ENCODE measurements around the gene STK32B. TPM values are rescaled to one million over a fixed set of nuclear protein-coding genes. Genes with fewer than 3 reads are reported as not detected.

STK32B gene
- total RNA-seq, 1 donor = 5.3 TPM

DNA sequence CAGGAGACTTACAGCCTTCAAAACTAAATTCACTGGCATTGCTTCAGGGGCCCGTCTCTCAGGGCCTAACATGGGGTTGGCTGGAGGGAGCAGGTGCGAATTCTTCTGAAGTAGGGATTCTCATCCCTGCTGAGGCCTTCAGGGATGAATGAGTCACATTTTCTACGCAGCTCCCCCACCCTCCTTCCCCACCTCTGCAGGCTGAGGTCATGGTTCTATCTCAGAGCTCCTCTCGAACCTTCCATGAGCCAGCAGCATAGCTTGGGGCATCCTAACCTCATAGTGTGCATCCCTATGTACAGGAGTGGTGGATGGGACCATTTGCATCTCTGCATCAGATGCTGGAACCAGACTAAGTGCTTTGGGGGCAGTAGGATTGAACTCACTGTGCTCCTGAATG lies 347.8 kb downstream of the STK32B start:
- H3K4me3 ChIP-seq (ENCODE audit: low read depth, low read length) = no peak overlapping the region
- TF ChIP-seq, protein P1, sequence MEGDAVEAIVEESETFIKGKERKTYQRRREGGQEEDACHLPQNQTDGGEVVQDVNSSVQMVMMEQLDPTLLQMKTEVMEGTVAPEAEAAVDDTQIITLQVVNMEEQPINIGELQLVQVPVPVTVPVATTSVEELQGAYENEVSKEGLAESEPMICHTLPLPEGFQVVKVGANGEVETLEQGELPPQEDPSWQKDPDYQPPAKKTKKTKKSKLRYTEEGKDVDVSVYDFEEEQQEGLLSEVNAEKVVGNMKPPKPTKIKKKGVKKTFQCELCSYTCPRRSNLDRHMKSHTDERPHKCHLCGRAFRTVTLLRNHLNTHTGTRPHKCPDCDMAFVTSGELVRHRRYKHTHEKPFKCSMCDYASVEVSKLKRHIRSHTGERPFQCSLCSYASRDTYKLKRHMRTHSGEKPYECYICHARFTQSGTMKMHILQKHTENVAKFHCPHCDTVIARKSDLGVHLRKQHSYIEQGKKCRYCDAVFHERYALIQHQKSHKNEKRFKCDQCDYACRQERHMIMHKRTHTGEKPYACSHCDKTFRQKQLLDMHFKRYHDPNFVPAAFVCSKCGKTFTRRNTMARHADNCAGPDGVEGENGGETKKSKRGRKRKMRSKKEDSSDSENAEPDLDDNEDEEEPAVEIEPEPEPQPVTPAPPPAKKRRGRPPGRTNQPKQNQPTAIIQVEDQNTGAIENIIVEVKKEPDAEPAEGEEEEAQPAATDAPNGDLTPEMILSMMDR (IDR thresholded peaks at IDR 0.05; ENCODE audit: insufficient read depth, low read length) = no peak
- DNase-seq (ENCODE audit: low read depth) = no peak

DNA sequence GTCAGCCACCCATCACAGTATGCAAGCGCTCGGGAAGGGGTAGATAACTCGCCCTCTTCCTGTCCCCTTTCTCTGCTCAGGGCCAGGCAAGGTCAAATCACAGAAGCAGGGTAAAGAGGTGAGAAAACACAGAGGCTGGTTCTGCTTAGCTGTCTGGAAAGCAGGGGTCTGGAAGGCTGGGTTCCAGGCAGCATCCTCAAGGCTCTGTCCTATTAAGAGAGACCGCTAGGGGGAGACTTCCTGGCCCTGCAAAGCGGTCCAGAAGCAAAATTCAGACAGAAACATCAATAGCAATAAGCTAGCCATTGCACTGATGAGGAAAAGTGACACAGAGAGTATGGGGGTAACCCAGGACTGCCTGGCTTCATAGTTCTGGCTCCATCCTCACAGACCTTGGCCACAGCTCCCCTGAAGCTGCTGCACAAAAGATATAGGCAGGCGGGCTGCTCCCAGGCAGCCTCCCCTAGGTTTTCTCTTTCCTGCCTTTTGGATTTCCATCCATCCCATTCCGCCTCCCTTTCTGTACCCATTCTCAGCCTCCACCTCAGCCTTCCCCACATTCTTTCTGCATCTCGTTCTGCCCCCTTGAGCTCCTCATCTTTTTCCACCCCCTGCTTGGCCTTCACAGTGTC lies 348.6 kb downstream of the STK32B start:
- no peak overlapping the region for H3K4me3 ChIP-seq (ENCODE audit: low read depth, low read length)
- TF ChIP-seq, protein P1 (IDR thresholded peaks at IDR 0.05; ENCODE audit: insufficient read depth, low read length) = peak; percentile 66
- peak; percentile 30 for DNase-seq (ENCODE audit: low read depth)

DNA sequence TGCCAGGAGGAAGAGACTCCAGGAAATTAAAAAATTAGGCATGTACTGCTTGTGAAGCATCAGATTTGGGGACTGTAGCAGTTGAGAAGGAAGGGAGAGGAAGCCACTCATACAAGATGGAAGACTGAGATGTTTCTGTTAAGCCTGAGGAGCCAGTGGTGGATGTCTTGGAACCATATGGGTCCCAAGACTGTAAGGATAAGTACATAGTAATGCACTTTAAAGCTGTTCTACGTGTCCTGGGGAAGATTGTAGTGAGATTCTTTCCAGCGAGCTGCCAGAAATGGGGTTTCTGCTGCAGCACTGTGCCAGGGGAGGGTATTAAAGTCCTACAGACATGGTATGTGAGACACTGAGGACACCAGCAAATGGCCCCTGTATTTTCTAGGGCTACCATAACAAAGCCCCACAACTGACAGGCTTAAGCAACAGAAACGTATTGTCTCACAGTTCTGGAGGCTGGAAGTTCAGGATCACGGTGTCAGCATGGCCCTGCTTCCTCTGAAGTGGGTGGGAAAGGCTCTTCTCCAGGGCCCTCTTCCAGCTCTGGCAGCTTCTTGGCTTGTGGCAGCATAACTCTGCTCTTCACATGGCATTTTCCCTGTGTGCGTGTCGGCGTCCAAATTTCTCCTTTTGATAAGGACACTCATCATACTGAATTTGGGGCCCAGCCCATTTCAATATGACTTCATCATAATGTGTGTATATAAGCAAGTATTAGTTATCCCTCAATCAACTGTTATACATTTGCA lies 352.6 kb downstream of the STK32B start:
- H3K4me3 ChIP-seq (ENCODE audit: low read depth, low read length) = no peak overlapping the region
- TF ChIP-seq, protein P1 (IDR thresholded peaks at IDR 0.05; ENCODE audit: insufficient read depth, low read length) = no peak
- no peak for DNase-seq (ENCODE audit: low read depth)

DNA sequence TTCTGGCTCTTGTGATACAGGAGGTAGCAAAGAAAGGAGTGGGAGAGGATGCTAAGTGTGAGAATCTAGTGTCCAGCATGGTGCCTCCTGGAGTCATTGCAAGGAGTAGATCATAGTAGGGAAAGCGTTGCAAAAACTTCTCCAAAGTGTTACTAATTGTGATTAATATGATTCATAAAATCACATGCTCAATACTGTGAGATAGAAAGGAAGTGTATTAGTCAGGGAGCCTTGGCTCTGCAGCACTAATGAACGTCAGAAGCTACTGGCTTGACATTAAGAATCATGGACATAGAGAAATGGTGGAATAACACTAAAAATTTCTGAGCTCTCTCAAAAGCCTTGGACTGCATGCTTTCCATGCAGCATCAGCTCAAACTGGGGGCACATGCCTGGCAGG lies 358.0 kb downstream of the STK32B start:
- no peak for DNase-seq (ENCODE audit: low read depth)
- TF ChIP-seq, protein P1 (IDR thresholded peaks at IDR 0.05; ENCODE audit: insufficient read depth, low read length) = no peak
- H3K4me3 ChIP-seq (ENCODE audit: low read depth, low read length) = no peak overlapping the region

DNA sequence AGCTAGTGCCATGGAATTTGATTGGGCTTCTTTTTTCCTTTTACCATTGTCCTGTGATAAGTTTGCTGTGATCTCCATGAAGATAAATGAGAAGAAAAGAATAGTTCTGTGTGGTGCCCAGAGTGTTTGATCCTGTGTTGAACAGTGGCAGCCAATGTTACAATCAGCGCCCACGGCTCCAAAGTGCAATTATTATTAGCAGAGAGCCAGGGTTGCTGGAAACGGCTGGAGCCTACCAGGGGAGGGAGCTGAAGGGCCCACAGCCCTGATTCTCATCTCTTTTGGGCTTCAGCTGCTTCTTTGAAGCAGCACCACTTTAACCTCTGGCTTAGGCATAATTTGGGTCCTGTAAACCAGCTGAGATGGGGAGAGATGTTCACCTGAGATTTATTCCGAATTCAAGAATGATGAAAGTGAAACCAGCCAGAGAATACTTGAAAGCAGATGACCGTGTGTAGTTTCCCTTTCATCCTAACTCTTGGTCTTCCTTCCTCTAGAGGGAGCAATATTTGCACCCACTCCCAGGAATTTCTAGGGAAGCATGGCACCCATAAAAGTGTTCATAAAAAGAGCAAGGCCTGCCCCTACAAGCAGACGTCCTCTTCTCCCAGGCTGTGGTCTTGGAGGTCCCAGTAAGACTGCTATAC lies 358.8 kb downstream of the STK32B start:
- no peak for DNase-seq (ENCODE audit: low read depth)
- H3K4me3 ChIP-seq (ENCODE audit: low read depth, low read length) = no peak overlapping the region
- TF ChIP-seq, protein P1 (IDR thresholded peaks at IDR 0.05; ENCODE audit: insufficient read depth, low read length) = no peak

DNA sequence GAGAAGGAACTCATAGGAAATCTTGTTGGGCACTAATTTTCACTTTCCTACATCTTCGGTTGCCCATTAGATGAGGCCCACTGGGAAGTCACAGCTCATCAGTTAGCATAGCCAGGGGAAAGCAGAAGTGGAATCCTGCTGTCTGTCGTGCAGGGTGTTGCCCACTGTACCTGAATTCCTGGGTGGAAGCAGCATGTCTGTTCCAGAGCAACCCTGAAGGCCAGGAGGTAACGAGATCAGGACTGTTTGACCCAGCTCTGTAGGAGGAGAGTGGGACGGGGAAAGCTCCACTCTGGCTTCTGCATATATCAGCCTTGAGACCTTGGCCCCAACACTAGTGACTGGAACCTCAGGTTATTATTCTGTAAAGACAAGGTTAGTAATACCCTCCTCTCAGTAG lies 361.0 kb downstream of the STK32B start:
- TF ChIP-seq, protein P1 (IDR thresholded peaks at IDR 0.05; ENCODE audit: insufficient read depth, low read length) = no peak
- DNase-seq (ENCODE audit: low read depth) = no peak
- no peak overlapping the region for H3K4me3 ChIP-seq (ENCODE audit: low read depth, low read length)

Data from fibroblast of the aortic adventitia (primary cell).